Renal pelvis (tissue), 12 donors: ENCODE results near the gene VBP1. TPM values are rescaled to one million over a fixed set of nuclear protein-coding genes. Genes with fewer than 3 reads are reported as not detected.
A peak's percentile ranks its signal among the peaks of the same experiment; 100 is the strongest.
"Not testable (repeated sequence)": the region's sequence is repeated elsewhere in the genome, so short reads cannot be mapped to it uniquely, and the experiment has no call there.

Experiments used
- DNase-seq: peaks from one replicate; pipeline ENCODE4 v3.0.0-alpha.2; 2013
- long read RNA-seq, 16 experiments: transcript quantifications; one replicate each; lab custom pipeline, GENCODE V29; 2026
- polyA plus RNA-seq, 3 donors: library from polyadenylated mRNA; unstranded; fragments of 120-200 nt; gene quantifications; one replicate each; pipeline ENCODE4 v1.2.1, GENCODE V29; 2013; ENCODE audit not compliant: insufficient read length in 3 of 3

VBP1 gene, protein sequence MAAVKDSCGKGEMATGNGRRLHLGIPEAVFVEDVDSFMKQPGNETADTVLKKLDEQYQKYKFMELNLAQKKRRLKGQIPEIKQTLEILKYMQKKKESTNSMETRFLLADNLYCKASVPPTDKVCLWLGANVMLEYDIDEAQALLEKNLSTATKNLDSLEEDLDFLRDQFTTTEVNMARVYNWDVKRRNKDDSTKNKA
- polyA plus RNA-seq: 10 to 100 TPM; 69.0 to 73.1 (median 69.4) TPM
- long read RNA-seq, donor 1, transcript VBP1-201 (6 exons, 1,686 nt): major isoform, 40 of 40 reads
- long read RNA-seq, donor 1, partial matches to known transcripts: 0 of 40 reads
- long read RNA-seq, donor 1, other reads (novel, unspliced or antisense): 0 of 40 reads
- long read RNA-seq, donor 2, transcript VBP1-201 (6 exons, 1,686 nt): major isoform, 33 of 68 reads
- long read RNA-seq, donor 2, partial matches to known transcripts: 33 of 68 reads
- long read RNA-seq, donor 2, other reads (novel, unspliced or antisense): 0 of 68 reads
- long read RNA-seq, donor 3, transcript VBP1-201 (6 exons, 1,686 nt): major isoform, 40 of 40 reads
- long read RNA-seq, donor 3, partial matches to known transcripts: 0 of 40 reads
- long read RNA-seq, donor 3, other reads (novel, unspliced or antisense): 0 of 40 reads
- long read RNA-seq, donor 4, transcript VBP1-201 (6 exons, 1,686 nt): major isoform, 36 of 37 reads
- long read RNA-seq, donor 4, partial matches to known transcripts: 0 of 37 reads
- long read RNA-seq, donor 4, other reads (novel, unspliced or antisense): 0 of 37 reads
- long read RNA-seq, donor 5, transcript VBP1-201 (6 exons, 1,686 nt): major isoform, 22 of 22 reads
- long read RNA-seq, donor 5, partial matches to known transcripts: 0 of 22 reads
- long read RNA-seq, donor 5, other reads (novel, unspliced or antisense): 0 of 22 reads
- long read RNA-seq, donor 6, transcript VBP1-201 (6 exons, 1,686 nt): major isoform, 27 of 51 reads
- long read RNA-seq, donor 6, partial matches to known transcripts: 24 of 51 reads
- long read RNA-seq, donor 6, other reads (novel, unspliced or antisense): 0 of 51 reads
- long read RNA-seq, donor 7, transcript VBP1-201 (6 exons, 1,686 nt): major isoform, 37 of 37 reads
- long read RNA-seq, donor 7, partial matches to known transcripts: 0 of 37 reads
- long read RNA-seq, donor 7, other reads (novel, unspliced or antisense): 0 of 37 reads
- long read RNA-seq, donor 8, transcript VBP1-201 (6 exons, 1,686 nt): major isoform, 24 of 60 reads
- long read RNA-seq, donor 8, partial matches to known transcripts: 36 of 60 reads
- long read RNA-seq, donor 8, other reads (novel, unspliced or antisense): 0 of 60 reads
- long read RNA-seq, donor 9, transcript VBP1-201 (6 exons, 1,686 nt): major isoform, 40 of 103 reads
- long read RNA-seq, donor 9, partial matches to known transcripts: 62 of 103 reads
- long read RNA-seq, donor 9, other reads (novel, unspliced or antisense): 0 of 103 reads
- long read RNA-seq, donor 10, transcript VBP1-201 (6 exons, 1,686 nt): major isoform, 40 of 40 reads
- long read RNA-seq, donor 10, partial matches to known transcripts: 0 of 40 reads
- long read RNA-seq, donor 10, other reads (novel, unspliced or antisense): 0 of 40 reads
- long read RNA-seq, donor 11, transcript VBP1-201 (6 exons, 1,686 nt): major isoform, 33 of 33 reads
- long read RNA-seq, donor 11, partial matches to known transcripts: 0 of 33 reads
- long read RNA-seq, donor 11, other reads (novel, unspliced or antisense): 0 of 33 reads
- long read RNA-seq, donor 12, transcript VBP1-201 (6 exons, 1,686 nt): major isoform, 53 of 53 reads
- long read RNA-seq, donor 12, partial matches to known transcripts: 0 of 53 reads
- long read RNA-seq, donor 12, other reads (novel, unspliced or antisense): 0 of 53 reads
- long read RNA-seq, donor 13, transcript VBP1-201 (6 exons, 1,686 nt): major isoform, 19 of 19 reads
- long read RNA-seq, donor 13, partial matches to known transcripts: 0 of 19 reads
- long read RNA-seq, donor 13, other reads (novel, unspliced or antisense): 0 of 19 reads
- long read RNA-seq, donor 14, transcript VBP1-201 (6 exons, 1,686 nt): major isoform, 50 of 50 reads
- long read RNA-seq, donor 14, partial matches to known transcripts: 0 of 50 reads
- long read RNA-seq, donor 14, other reads (novel, unspliced or antisense): 0 of 50 reads
- long read RNA-seq, donor 15, transcript VBP1-201 (6 exons, 1,686 nt): major isoform, 32 of 58 reads
- long read RNA-seq, donor 15, partial matches to known transcripts: 25 of 58 reads
- long read RNA-seq, donor 15, other reads (novel, unspliced or antisense): 0 of 58 reads
- long read RNA-seq, donor 16, transcript VBP1-201 (6 exons, 1,686 nt): major isoform, 52 of 52 reads
- long read RNA-seq, donor 16, partial matches to known transcripts: 0 of 52 reads
- long read RNA-seq, donor 16, other reads (novel, unspliced or antisense): 0 of 52 reads

DNA sequence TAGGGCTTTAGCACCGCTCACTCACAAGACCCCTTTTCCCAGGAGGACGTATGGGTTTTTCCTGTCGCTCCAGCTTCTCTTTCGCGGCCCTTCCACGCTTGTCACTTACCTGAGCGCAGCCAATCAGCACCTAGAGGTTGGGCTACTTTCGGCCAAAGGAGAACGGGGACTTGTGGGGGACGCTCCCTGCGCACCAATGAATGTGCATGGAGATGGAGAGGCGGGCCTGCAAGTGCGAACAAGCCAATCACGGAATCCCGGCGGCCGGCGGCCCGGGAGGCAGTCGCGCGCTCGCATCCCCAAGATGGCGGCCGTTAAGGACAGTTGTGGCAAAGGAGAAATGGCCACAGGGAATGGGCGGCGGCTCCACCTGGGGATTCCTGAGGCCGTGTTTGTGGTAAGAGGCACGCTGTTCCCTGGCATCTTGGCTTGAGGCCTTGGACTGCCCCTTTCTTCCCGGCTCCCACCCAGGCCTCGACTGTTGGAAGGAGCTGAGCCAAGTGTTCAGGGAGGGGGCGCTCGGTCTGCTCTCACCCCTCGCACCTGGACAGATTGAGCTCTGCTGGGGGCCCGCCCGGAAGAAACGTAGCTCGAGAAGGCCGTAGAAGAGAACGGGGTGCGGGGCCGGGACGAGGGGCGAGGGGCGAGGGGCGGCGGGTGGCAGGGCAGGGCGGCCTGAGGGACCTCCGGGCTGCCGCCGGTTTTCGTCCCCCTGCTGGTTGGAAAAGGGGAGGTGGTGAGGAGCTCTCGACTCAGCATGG, at the start of gene VBP1:
TSS of gene VBP1 (plus strand) at position 282 of the 761 bp plus-strand sequence. CDS start at position 305, 23 bp downstream.
- DNase-seq: peak; percentile 94

DNA sequence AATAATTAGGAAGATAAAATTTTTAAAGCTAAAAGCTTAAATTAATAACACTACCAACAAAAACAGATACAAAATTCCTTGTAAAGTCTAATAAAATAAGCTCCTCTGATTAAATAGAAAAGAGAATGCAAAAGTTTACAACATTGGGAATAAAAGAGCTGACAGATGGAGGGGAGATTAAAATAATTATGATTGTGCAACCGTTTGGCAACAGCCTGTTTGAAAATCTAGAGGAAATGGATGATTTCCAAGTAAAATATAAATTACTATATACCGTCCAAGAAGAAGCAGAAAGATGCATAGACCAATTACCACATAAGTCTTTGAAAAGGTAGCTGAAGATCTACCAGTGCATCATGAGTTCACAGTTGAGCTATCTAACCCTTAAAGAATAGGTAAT, 46.4 kb upstream of the VBP1 start:
- DNase-seq: no peak

DNA sequence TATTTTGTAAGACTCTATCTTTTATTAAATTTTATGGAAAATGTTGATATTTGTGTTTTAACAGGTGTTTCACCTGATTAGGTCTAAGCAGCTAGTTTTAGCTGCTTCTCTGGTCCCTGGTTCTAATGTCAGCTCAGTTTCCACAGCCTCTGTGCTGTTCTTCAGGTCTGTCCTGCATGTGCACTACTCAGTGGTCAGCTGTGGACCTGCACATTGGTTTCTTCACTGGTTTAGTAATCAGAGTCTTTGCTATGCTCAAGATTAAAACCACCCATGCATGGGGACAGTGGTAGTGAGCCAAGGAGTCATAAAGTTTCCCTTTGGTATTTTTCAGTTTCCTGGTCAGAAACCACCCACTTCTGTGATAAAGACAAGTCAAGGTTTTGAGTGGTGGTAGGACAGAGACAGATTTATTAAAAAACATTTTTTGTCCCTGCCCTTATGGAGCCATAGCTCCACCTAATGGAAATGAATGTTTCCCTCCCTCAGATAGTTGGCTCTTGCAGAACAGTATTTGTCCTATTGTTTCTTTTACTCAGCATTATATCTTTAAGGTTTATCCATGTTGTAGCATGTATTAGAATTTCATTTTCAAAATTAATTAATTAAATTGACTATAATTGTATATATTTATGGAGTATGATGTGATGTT, 36.8 kb upstream of the VBP1 start:
- DNase-seq: no peak

DNA sequence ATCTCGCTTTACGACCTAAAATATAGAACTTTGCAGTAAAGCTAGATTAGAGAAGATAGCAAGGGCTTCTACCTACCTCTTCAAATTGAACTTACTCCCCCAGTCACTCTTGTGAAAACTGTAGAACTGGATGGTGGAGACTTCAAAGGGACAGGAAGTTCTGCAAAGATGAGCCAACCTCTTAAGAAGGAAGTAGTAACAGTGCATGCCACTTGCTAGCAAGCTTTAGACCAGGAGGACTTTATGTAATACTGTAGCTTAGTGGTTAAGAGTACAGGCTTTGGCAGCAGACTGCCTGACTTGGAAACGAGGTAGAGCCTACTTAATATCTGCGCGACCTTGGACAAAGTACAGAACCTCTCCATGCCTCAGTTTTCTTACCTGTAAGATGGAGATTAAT, 27.5 kb upstream of the VBP1 start:
- DNase-seq: no peak

DNA sequence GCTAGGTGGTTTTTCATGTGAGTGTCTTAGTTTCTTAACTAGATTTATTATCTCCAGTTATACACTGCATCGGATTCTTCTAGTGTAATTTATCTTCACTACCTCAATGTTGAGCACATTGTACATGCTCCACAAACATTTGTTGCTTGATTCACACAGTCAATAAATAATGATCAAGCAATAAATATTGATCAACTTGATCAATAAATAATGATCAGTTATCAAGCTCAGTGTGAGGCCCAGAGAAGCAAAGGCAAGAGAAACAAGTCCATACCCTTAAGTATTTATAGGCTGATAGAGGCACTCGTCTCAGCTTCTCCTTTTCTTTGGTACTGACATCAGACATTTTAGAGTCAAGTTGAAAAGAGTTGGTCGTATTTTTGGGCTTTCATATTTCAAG, 5.1 kb upstream of the VBP1 start:
- DNase-seq: no peak

- no peak for DNase-seq
These were observed 2.5 kb upstream of the VBP1 start for GRCh38 chrX:155213731-155214130.

GRCh38 chrX:155215443-155216178, 649 bp upstream of the VBP1 start:
- DNase-seq: no peak

DNA sequence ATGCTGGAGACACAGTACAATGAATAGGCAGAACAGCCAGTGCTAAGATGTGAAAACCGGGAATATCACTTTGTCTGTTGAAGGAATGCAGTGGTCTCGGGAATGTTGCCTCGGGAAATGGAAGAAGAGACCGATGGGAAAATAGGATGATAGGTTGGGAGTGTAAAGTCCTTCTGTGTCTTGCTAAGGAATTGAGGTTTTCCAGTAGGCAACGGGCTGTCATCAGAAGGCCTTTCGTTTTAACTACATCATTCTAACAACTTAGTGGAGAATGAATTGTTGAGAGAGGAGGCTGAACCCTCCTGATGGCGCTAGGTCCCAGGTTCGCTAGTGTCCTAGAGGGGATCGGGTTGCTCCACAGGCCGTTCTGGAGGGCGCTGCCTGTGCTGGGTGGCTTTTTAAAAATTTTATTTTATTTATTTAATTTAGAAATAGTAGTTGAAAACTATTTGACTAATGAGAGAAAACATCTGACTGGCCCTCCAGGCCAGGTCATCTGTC, 730 bp downstream of the VBP1 start:
- peak; percentile 10 for DNase-seq

DNA sequence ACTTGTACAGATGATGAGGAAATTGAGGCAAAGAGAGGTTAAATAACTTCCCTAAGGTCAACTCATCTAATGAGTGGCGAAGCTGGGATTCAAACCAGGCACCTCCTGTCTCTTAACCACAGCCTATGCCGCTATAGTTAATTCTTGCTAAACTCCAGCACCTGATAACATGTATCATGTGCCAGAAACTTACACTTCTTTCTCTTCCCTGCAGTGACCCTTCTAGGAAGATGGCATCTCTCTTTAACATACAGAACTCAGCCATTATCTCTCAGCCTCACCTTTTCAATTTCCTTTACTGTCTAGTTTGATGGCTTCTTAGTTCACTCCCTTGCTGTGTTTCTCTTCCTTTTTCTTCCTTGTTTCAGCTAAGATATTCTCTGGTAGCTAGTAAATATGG, 2.5 kb downstream of the VBP1 start:
- DNase-seq: no peak

DNA sequence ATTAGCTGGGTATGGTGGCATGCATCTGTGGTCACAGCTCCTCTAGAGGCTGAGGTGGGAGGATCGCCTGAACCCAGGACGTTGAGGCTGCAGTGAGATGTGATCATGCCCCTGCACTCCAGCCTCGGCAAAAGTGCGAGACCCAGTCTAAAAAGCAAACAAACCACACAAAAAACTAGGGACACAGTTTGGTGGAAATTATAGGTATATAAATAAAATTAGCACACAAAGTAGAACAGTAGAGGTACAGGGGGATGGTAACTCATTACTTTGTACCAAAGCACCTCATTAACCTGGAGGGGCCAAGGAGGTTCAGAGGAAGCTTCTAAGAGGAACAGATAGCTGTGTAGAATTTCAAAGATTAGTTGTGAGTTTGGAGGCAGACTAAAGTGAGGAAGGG, 5.1 kb downstream of the VBP1 start:
- DNase-seq: no peak

GRCh38 chrX:155223746-155224145, 7.5 kb downstream of the VBP1 start:
- DNase-seq: not testable (repeated sequence)

- no peak for DNase-seq
These were observed 9.5 kb downstream of the VBP1 start for GRCh38 chrX:155225774-155226173.

- DNase-seq: no peak
These were observed 14.9 kb downstream of the VBP1 start for GRCh38 chrX:155231163-155231562.

- DNase-seq: no peak
These were observed 19.6 kb downstream of the VBP1 start for GRCh38 chrX:155235891-155236290.

GRCh38 chrX:155237719-155238118, 21.5 kb downstream of the VBP1 start:
- DNase-seq: no peak

DNA sequence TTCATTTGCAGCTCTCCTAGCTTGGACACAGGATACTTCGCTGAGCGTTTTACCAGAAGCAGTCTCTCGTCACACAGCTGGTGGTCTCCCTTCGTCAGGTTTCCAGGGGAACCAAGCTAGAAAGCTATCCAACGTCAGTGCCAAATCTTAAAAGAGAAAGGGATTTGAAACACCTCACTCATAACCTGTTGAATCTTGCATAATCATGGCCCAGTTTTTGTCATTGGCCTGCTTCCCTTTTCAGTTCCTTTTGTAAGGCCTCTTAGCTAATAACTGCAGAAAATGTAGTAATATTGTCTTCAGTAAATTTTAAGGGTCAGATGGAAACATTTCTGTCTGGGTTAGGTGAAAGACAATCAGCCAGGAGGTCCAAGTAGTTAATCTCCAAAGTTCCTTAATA, 26.0 kb downstream of the VBP1 start:
- no peak for DNase-seq

GRCh38 chrX:155246748-155247147, 30.5 kb downstream of the VBP1 start:
- DNase-seq: no peak
